ENCODE data around the gene C12orf56. TPM values are rescaled to one million over a fixed set of nuclear protein-coding genes. Genes with fewer than 3 reads are reported as not detected.
A peak's percentile ranks its signal among the peaks of the same experiment; 100 is the strongest.
"Not testable (repeated sequence)": the region's sequence is repeated elsewhere in the genome, so short reads cannot be mapped to it uniquely, and the experiment has no call there.

Gene C12orf56
- total RNA-seq, 2 donors from 2014 or later = 0.17 TPM; not detected in 1

DNA sequence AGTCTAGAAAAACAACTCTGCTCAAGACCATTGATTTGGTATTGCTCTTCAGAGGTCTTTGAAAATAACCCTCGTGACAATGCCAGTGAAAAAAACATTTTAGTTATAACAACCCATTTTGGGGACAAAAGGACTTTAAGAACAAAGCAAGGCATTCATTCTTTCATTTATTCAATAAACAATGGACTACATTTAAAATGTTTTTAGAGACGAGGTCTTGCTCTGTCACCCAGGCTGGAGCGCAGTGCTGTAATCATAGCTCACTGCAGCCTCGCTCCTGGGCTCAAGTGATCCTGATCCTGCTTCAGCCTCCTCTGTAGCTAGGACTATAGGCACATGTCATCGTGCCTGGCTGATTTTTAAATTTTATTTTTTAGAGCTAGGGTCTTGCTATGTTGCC, 160.8 kb downstream of the C12orf56 start:
- peaks cover 2% of the 10 kb centered on the region for H3K4me1 Mint-ChIP-seq
- no peak overlapping the region for H3K4me3 Mint-ChIP-seq
- no peaks in the 10 kb centered on the region for H3K9me3 ChIP-seq (ENCODE audit: control insufficient read depth, low read length, poor library complexity, severe bottlenecking)
- no peak for DNase-seq
- H3K36me3 Mint-ChIP-seq (ENCODE audit: low read depth) = peaks cover 2% of the 10 kb centered on the region
- H3K27me3 Mint-ChIP-seq = peaks cover 57% of the 10 kb centered on the region
- no peak overlapping the region for H3K27ac Mint-ChIP-seq
- ATAC-seq = no peak

DNA sequence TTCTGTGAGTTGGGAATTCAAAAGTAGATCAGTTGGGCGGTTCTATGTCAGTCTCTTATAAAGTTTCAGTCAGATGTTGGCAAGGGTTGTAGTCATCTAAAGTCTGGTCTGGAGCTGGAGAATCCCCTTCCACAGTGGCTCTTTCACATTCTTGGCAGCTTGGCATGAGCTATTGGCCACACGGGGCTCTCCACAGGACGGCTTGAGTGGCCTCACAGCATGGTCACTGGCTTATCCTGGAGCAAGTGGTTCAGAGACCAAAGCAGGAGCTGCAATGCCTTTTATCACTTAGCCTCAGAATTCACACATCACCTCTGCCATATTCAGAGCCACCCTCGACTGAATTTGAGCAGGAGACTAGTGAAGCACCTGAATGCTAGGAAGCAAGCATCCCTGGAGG, 161.3 kb downstream of the C12orf56 start:
- H3K9me3 ChIP-seq (ENCODE audit: control insufficient read depth, low read length, poor library complexity, severe bottlenecking) = no peaks in the 10 kb centered on the region
- Mint-ChIP-seq H3K4me1 (peaks cover 2% of the 10 kb centered on the region), H3K27me3 (peaks cover 51% of the 10 kb centered on the region), H3K27ac (no peak overlapping the region), H3K4me3 (no peak overlapping the region), H3K36me3 (ENCODE audit: low read depth) (peaks cover 2% of the 10 kb centered on the region)
- no peak for DNase-seq
- ATAC-seq = no peak

DNA sequence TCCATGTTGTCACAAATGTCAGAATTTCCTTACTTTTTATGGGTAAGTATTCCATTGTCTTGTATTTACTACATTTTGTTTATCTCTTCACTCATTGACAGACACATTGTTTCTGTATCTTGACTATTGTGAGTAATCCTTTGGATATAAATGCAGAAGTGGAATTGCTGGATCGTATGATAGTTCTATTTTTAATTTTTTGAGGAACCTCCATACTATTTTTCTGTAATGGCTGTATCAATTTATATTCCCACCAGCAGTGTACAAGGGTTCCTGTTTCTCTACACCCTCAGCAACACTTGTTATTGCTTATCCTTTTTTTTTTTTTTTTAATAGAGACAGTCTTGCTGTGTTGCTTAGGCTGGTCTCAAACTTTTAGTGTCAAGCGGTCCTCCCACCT, 164.9 kb downstream of the C12orf56 start:
- no peak overlapping the region for H3K27ac Mint-ChIP-seq

DNA sequence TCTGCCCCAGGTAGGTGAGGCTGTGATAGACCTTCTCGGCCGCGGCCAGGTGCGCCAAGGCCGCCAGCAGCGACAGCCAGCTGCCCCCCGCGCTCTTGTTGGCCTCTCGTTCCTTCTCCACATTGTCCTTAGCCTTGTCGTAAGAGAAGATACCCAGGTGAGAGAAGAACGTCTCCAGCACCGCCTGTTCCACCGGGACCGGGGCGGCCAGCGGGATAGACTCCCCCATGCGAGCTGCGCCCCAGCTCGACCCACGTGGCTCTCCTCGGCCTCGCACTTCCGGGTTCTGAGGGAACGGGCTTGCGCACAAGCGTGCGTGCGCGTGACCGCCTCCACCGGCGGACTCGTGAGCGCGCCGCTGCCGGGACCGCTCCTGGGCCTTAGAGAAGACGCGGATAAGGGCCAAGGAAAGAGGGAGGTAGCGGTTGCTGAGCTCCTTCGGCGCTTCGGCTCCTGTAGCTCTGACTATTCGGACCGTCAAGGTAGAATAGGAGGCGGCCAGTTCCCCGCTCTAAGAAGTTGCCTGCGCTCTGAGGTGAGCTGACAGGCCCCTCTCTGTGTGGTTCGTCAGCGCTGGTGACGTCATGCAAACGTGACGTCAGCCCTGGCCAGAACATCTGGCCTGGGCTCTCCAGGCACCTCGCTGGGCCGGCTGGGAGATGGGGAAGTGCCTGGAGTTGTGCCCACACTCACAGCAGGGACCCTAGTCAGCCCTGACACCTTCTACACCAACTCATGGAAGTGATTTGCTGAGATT, 168.4 kb downstream of the C12orf56 start, which contains the start of gene KICS2:
KICS2 (minus strand) TSS at position 288 of the 757 bp plus-strand sequence; CDS start at position 229, 59 bp downstream.
- Mint-ChIP-seq H3K36me3 (ENCODE audit: low read depth) (peaks cover 4% of the 10 kb centered on the region), H3K27ac (peak within 1 kb of the TSS; percentile 99), H3K4me1 (peaks cover 24% of the 10 kb centered on the region), H3K27me3 (peaks cover 20% of the 10 kb centered on the region), H3K4me3 (peak within 1 kb of the TSS; percentile 100)
- H3K9me3 ChIP-seq (ENCODE audit: control insufficient read depth, low read length, poor library complexity, severe bottlenecking) = no peaks in the 10 kb centered on the region
- ATAC-seq = peak; percentile 91
- DNase-seq = peak; percentile 81 to 86 (median 83)

More for the DNA sequence above, 164.9 kb downstream of the C12orf56 start:
- DNase-seq (no peak), ATAC-seq (no peak)
- Mint-ChIP-seq H3K4me1 (peaks cover 16% of the 10 kb centered on the region), H3K36me3 (ENCODE audit: low read depth) (peaks cover 6% of the 10 kb centered on the region), H3K27me3 (peaks cover 43% of the 10 kb centered on the region), H3K4me3 (no peak overlapping the region)
- no peaks in the 10 kb centered on the region for H3K9me3 ChIP-seq (ENCODE audit: control insufficient read depth, low read length, poor library complexity, severe bottlenecking)

DNA sequence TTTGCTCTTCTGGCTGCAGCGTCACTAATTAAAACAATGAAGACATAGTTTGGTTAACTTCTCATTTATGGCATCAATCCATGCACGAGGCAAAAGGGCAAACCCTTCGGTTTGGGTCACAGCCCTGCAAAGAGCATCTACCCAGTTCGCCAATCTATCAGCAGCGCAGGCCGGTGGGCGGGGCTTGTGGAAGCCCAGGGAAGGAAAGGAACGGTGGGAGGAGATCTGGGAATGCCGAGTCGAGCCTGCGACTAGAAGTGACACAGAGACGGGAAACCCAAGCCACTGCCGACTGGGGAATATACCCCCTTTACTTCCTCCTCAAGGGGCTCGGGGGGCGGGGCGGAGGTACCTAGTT, 168.9 kb downstream of the C12orf56 start:
- no peaks in the 10 kb centered on the region for H3K9me3 ChIP-seq (ENCODE audit: control insufficient read depth, low read length, poor library complexity, severe bottlenecking)
- Mint-ChIP-seq H3K4me1 (peaks cover 25% of the 10 kb centered on the region), H3K27ac (peak overlapping the region; percentile 99), H3K36me3 (ENCODE audit: low read depth) (peaks cover 4% of the 10 kb centered on the region), H3K27me3 (peaks cover 17% of the 10 kb centered on the region), H3K4me3 (peak overlapping the region; percentile 100)
- DNase-seq (peak; percentile 30 to 49 (median 43)), ATAC-seq (peak; percentile 34)

DNA sequence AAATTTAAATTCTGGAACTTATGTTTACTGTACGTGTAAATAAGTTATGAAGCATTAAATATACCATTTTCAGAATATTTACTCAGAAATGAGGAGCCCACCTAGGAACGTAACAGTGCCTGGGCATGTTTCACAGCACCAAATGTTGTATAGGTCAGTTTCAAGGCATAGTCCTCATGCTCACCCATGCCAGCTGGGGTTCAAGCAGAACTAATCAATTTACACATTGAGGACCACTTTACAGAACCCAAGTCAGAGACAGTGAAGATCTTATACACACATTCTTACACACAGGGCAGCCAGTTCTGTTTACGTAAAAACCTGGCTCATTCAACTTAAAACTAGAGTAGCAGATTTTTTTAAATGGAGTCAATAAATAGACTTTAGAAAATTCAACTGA, 170.5 kb downstream of the C12orf56 start:
- H3K27ac Mint-ChIP-seq = peak overlapping the region; percentile 83
- no peaks in the 10 kb centered on the region for H3K9me3 ChIP-seq (ENCODE audit: control insufficient read depth, low read length, poor library complexity, severe bottlenecking)
- peaks cover 1% of the 10 kb centered on the region for H3K27me3 Mint-ChIP-seq
- ATAC-seq = no peak
- H3K4me3 Mint-ChIP-seq = peak overlapping the region; percentile 15
- H3K4me1 Mint-ChIP-seq = peaks cover 26% of the 10 kb centered on the region
- peaks cover 4% of the 10 kb centered on the region for H3K36me3 Mint-ChIP-seq (ENCODE audit: low read depth)
- no peak for DNase-seq

DNA sequence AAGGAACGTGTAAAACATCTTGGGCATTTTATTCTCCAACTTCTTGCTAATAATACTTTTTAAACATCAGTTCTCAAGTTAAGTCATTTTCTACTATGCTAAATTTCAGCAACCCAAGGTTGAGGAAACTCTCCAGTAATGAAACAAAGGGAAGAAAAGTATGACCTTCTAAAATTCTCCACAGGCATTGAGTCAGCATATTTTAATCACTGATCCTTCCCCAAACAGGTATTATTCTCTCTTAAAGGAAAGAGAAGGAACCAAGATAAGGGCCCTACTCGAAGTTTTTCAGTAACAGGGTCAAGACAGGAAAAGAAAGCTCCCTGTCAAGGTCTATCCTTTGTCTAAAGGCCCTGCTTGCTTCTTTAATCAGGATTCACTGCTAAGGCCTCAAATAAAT, 171.4 kb downstream of the C12orf56 start:
- peaks cover 26% of the 10 kb centered on the region for H3K4me1 Mint-ChIP-seq
- no peak for ATAC-seq
- peak overlapping the region; percentile 83 for H3K27ac Mint-ChIP-seq
- no peaks in the 10 kb centered on the region for H3K27me3 Mint-ChIP-seq
- peak overlapping the region; percentile 33 for H3K4me3 Mint-ChIP-seq
- peaks cover 4% of the 10 kb centered on the region for H3K36me3 Mint-ChIP-seq (ENCODE audit: low read depth)
- H3K9me3 ChIP-seq (ENCODE audit: control insufficient read depth, low read length, poor library complexity, severe bottlenecking) = no peaks in the 10 kb centered on the region
- no peak for DNase-seq

DNA sequence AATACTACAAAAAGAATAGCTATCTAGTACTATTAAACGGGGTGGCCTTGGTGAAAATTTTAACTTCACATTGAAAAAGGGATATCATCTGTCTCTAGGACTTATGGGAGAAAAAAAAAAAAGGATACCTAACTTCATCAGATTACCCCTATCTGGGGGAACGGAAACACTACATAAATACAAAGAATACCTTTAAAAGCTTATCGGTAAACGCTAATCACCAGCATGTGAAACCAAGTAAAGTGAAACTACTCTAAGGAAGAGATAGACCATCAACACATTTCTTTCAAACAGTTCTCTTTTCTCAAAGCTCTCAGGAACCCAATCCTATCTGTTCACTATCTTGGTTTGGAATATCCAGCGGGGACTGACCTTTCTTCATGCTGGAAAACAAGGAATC, 172.0 kb downstream of the C12orf56 start:
- H3K27ac Mint-ChIP-seq = peak overlapping the region; percentile 83

DNA sequence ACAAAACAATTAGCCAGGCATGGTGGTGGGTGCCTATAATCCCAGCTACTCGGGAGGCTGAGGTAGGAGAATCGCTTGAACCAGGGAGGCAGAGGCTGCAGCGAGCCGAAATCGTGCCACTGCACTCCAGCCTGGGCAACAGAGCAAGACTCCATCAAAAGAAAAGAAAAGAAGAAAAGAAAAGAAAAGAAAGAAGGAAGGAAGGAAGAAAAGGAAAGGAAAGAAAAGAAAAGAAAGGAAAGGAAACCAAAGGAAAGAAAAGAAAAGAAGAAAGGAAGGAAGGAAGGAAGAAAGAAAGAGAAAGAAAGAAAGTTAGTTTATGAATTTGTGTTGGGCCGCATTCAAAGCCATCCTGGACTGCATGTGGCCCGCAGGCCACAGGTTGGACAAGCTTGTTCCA, 172.9 kb downstream of the C12orf56 start:
- H3K4me3 Mint-ChIP-seq; DNase-seq; ATAC-seq; H3K27ac Mint-ChIP-seq; H3K27me3 Mint-ChIP-seq; H3K9me3 ChIP-seq (ENCODE audit: control insufficient read depth, low read length, poor library complexity, severe bottlenecking); H3K36me3 Mint-ChIP-seq (ENCODE audit: low read depth): not testable (repeated sequence)
- peaks cover 31% of the 10 kb centered on the region for H3K4me1 Mint-ChIP-seq

More for the DNA sequence above, 172.0 kb downstream of the C12orf56 start:
- Mint-ChIP-seq H3K4me1 (peaks cover 31% of the 10 kb centered on the region), H3K36me3 (ENCODE audit: low read depth) (peaks cover 8% of the 10 kb centered on the region), H3K27me3 (no peaks in the 10 kb centered on the region), H3K4me3 (peak overlapping the region; percentile 72)
- H3K9me3 ChIP-seq (ENCODE audit: control insufficient read depth, low read length, poor library complexity, severe bottlenecking) = no peaks in the 10 kb centered on the region
- ATAC-seq (no peak), DNase-seq (no peak)

DNA sequence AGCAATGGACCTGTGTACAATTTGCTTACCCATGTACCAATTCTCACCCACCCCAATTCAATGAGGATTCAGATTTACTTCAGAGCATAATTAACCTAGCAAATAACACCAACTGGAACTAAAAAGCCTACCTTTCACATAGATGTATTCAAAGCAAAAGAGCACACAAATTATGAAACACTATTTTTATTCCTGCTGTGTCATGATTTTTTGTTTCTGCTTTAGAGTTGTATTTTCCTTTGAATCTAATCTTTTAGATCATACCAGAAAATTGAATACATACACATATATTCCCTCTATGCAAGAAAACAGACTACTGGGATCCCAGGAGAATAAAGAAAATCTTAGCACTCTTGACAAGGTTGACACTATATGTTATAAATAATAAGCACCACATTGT, 174.3 kb downstream of the C12orf56 start:
- peaks cover 21% of the 10 kb centered on the region for H3K4me1 Mint-ChIP-seq
- no peaks in the 10 kb centered on the region for H3K27me3 Mint-ChIP-seq
- ATAC-seq (no peak), DNase-seq (no peak)
- peaks cover 9% of the 10 kb centered on the region for H3K36me3 Mint-ChIP-seq (ENCODE audit: low read depth)
- no peak overlapping the region for H3K27ac Mint-ChIP-seq
- no peaks in the 10 kb centered on the region for H3K9me3 ChIP-seq (ENCODE audit: control insufficient read depth, low read length, poor library complexity, severe bottlenecking)
- no peak overlapping the region for H3K4me3 Mint-ChIP-seq

Other genes starting within 250 kb of the C12orf56 start
- gene KICS2, start 168.5 kb downstream of the C12orf56 start, total RNA-seq = 10 to 100 TPM; 18.0 to 19.7 TPM
- 10 to 100 TPM; 58.2 to 61.6 TPM for gene XPOT, start 13.6 kb upstream of the C12orf56 start, total RNA-seq
- gene TBK1, start 61.4 kb upstream of the C12orf56 start, total RNA-seq = 10 to 100 TPM; 15.0 to 22.7 TPM
- 100 to 1,000 TPM; 114 to 116 TPM for gene RASSF3, start 219.7 kb upstream of the C12orf56 start, total RNA-seq